SK-N-SH (cell line): ENCODE data around the gene AFF1. TPM values are rescaled to one million over a fixed set of nuclear protein-coding genes. Genes with fewer than 3 reads are reported as not detected.
A peak's percentile ranks its signal among the peaks of the same experiment; 100 is the strongest.

Experiments used
- CTCF ChIA-PET: fragments of 300-600, 350-600 bp; formaldehyde crosslinking; extraction: SDS; loops from one replicate; lab custom pipeline; 2021; lab: Yijun Ruan, JAX
- POLR2A ChIA-PET: fragments of 350-600 bp; sonication (Branson Sonifier 250); formaldehyde crosslinking; extraction: SDS; loops from one replicate; lab custom pipeline; 2020; ENCODE audit warnings: antibody characterized with exemption, inconsistent platforms; lab: Yijun Ruan, JAX
- DNase-seq: peaks from one replicate; pipeline ENCODE4 v3.0.0; 2012
- H2AFZ ChIP-seq: fragments of 200-600 bp; sonication (generic); 2 replicates; pipeline ENCODE4 v1.8.1; 2016; ENCODE audit warnings: antibody characterized with exemption, mild to moderate bottlenecking, low read depth
- H3F3A ChIP-seq: fragments of 200-600 bp; sonication (generic); replicated peaks from 2 replicates; pipeline ENCODE3; 2016; ENCODE audit warnings: antibody characterized with exemption, mild to moderate bottlenecking; ENCODE audit not compliant: insufficient read depth
- H3K27ac ChIP-seq, 2 experiments: fragments of 200-500 bp in 1 of 2; fragments of 200-600 bp in 1 of 2; sonication (Bioruptor generic) in 1 of 2; sonication (generic), shearing (Covaris generic) in 1 of 2; 2 replicates each; pipeline versions ENCODE4 v1.5.1 to v1.6.1; 2014 to 2016; ENCODE audit warnings: low read depth in 2 of 2, inconsistent platforms in 1 of 2, low read length in 1 of 2, mild to moderate bottlenecking in 1 of 2, mixed read lengths in 1 of 2
- H3K27me3 ChIP-seq: fragments of 200-600 bp; sonication (generic), shearing (Covaris generic); 2 replicates; pipeline ENCODE4 v1.6.1; 2016; ENCODE audit warnings: mixed run types; ENCODE audit not compliant: insufficient read depth
- H3K36me3 ChIP-seq, 2 experiments: fragments of 200-500 bp in 1 of 2; fragments of 200-600 bp in 1 of 2; sonication (Bioruptor generic) in 1 of 2; sonication (generic) in 1 of 2; replicated peaks in 1 of 2; 2 replicates each; pipeline versions ENCODE3 to v1.5.1; 2014 to 2016; ENCODE audit warnings: low read length in 1 of 2, mild to moderate bottlenecking in 1 of 2; ENCODE audit not compliant: insufficient read depth in 2 of 2, control insufficient read depth in 1 of 2
- H3K4me1 ChIP-seq, 2 experiments: fragments of 200-500 bp in 1 of 2; fragments of 200-600 bp in 1 of 2; sonication (Bioruptor generic) in 1 of 2; sonication (generic), shearing (Covaris generic) in 1 of 2; 2 replicates each; pipeline versions ENCODE4 v1.5.1 to v1.6.1; 2014 to 2016; ENCODE audit warnings: low read depth in 1 of 2, low read length in 1 of 2, mixed run types in 1 of 2; ENCODE audit not compliant: insufficient read depth in 2 of 2, control insufficient read depth in 1 of 2
- H3K4me2 ChIP-seq: fragments of 200-600 bp; sonication (generic), shearing (Covaris generic); 2 replicates; pipeline ENCODE4 v1.6.1; 2017; ENCODE audit warnings: mixed run types
- H3K4me3 ChIP-seq, 2 experiments: fragments of 200-500 bp in 1 of 2; fragments of 200-600 bp in 1 of 2; sonication (Bioruptor generic) in 1 of 2; sonication (generic), shearing (Covaris generic) in 1 of 2; 2 replicates each; pipeline versions ENCODE4 v1.5.1 to v1.8.1; 2014 to 2016; ENCODE audit warnings: low read depth in 2 of 2, inconsistent platforms in 1 of 2, low read length in 1 of 2, mild to moderate bottlenecking in 1 of 2, mixed read lengths in 1 of 2, moderate library complexity in 1 of 2
- H3K79me2 ChIP-seq: fragments of 200-600 bp; sonication (generic); 2 replicates; pipeline ENCODE4 v1.8.1; 2017; ENCODE audit warnings: mild to moderate bottlenecking; ENCODE audit not compliant: insufficient read depth
- H3K9ac ChIP-seq: fragments of 200-600 bp; sonication (generic); 2 replicates; pipeline ENCODE4 v1.6.1; 2017; ENCODE audit warnings: mixed run types
- H3K9me2 ChIP-seq: fragments of 200-600 bp; sonication (generic); 2 replicates; pipeline ENCODE4 v1.6.1; 2017; ENCODE audit warnings: mixed run types
- H3K9me3 ChIP-seq: fragments of 200-600 bp; sonication (generic); 2 replicates; pipeline ENCODE4 v1.6.1; 2017; ENCODE audit warnings: mixed run types, mild to moderate bottlenecking, moderate library complexity
- H4K20me1 ChIP-seq: fragments of 200-600 bp; sonication (generic); 2 replicates; pipeline ENCODE4 v1.6.1; 2017; ENCODE audit warnings: mild to moderate bottlenecking, mixed run types; ENCODE audit not compliant: insufficient read depth
- EP300 ChIP-seq, 2 experiments: IDR thresholded peaks; 2 replicates each; pipeline versions ENCODE4 v1.4.0 to v1.6.1; 2012; ENCODE audit warnings: borderline replicate concordance in 1 of 2, low read depth in 1 of 2, low read length in 1 of 2
- FOXM1 ChIP-seq: IDR thresholded peaks from 2 replicates; pipeline ENCODE4 v1.4.0; 2012; ENCODE audit warnings: low read depth, mild to moderate bottlenecking
- GABPA ChIP-seq: IDR thresholded peaks from 2 replicates; pipeline ENCODE4 v1.4.0; 2012; ENCODE audit warnings: low read depth, mild to moderate bottlenecking
- JUND ChIP-seq: IDR thresholded peaks from 2 replicates; pipeline ENCODE4 v1.4.0; 2012
- MEF2A ChIP-seq: IDR thresholded peaks from 2 replicates; pipeline ENCODE4 v1.4.0; 2012; ENCODE audit warnings: low read depth, borderline replicate concordance
- MXI1 ChIP-seq: IDR thresholded peaks from 2 replicates; pipeline ENCODE4 v1.6.1; 2012; ENCODE audit warnings: mild to moderate bottlenecking, low read depth, low read length, improper control_type of control experiment
- NFIC ChIP-seq: IDR thresholded peaks from 2 replicates; pipeline ENCODE4 v1.4.0; 2012; ENCODE audit warnings: borderline replicate concordance
- NRF1 ChIP-seq: IDR thresholded peaks from 2 replicates; pipeline ENCODE4 v1.6.1; 2012; ENCODE audit warnings: low read depth, mild to moderate bottlenecking, low read length
- RFX5 ChIP-seq: IDR thresholded peaks from 2 replicates; pipeline ENCODE4 v1.6.1; 2012; ENCODE audit warnings: mild to moderate bottlenecking, improper control_type of control experiment, low read length
- RXRA ChIP-seq: IDR thresholded peaks from 2 replicates; pipeline ENCODE4 v1.4.0; 2012; ENCODE audit warnings: low read depth, mild to moderate bottlenecking, borderline replicate concordance
- SIN3A ChIP-seq: IDR thresholded peaks from 2 replicates; pipeline ENCODE4 v1.6.1; 2012; ENCODE audit warnings: low read depth, mild to moderate bottlenecking, low read length, moderate library complexity, borderline replicate concordance
- TAF1 ChIP-seq: IDR thresholded peaks from 2 replicates; pipeline ENCODE4 v1.6.1; 2012; ENCODE audit warnings: low read depth, mild to moderate bottlenecking, low read length, moderate library complexity, borderline replicate concordance
- TCF12 ChIP-seq: IDR thresholded peaks from 2 replicates; pipeline ENCODE4 v1.4.0; 2012
- USF1 ChIP-seq: IDR thresholded peaks from 2 replicates; pipeline ENCODE4 v1.4.0; 2012; ENCODE audit warnings: low read depth, borderline replicate concordance
- YY1 ChIP-seq: IDR thresholded peaks from 2 replicates; pipeline ENCODE4 v1.4.0; 2012; ENCODE audit warnings: low read depth, mild to moderate bottlenecking
- WGBS: methylation state at CpG from one replicate; pipeline ENCODE4 v1.1.6; 2017; ENCODE audit warnings: low lambda C conversion rate; 5-methylcytosine and 5-hydroxymethylcytosine counted together
- polyA plus RNA-seq, 3 experiments: library from polyadenylated mRNA; depleted of rRNA; stranded (reverse); fragments of >200 nt; gene quantifications; 2 replicates each; pipeline ENCODE4 v1.2.3, GENCODE V29; 2012
- TF ChIP-seq, protein P1 (sequence below): fragments of 150-350 bp; IDR thresholded peaks from 2 replicates; pipeline ENCODE4 v1.6.1; 2017; ENCODE audit warnings: antibody characterized with exemption, low read length, low read depth, borderline replicate concordance
- TF ChIP-seq, protein P2 (sequence below): IDR thresholded peaks from 2 replicates; pipeline ENCODE4; 2012

The AFF1 gene
- polyA plus RNA-seq, 1 of the 3 experiments (the other 2 are of a cell fraction), result 2.7 TPM

GRCh38 chr4:87060957-87061356, 126.1 kb downstream of the AFF1 start (continued):
- TF ChIP-seq, protein P1, sequence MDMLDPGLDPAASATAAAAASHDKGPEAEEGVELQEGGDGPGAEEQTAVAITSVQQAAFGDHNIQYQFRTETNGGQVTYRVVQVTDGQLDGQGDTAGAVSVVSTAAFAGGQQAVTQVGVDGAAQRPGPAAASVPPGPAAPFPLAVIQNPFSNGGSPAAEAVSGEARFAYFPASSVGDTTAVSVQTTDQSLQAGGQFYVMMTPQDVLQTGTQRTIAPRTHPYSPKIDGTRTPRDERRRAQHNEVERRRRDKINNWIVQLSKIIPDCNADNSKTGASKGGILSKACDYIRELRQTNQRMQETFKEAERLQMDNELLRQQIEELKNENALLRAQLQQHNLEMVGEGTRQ, result no peak
- TF ChIP-seq USF1 (no peak), RFX5 (no peak), RXRA (no peak), GABPA (no peak), SIN3A (no peak), EP300 (IDR thresholded peaks at IDR 0.05; ENCODE audit: borderline replicate concordance in 1 of 2, low read depth in 1 of 2, low read length in 1 of 2) (no peak), TCF12 (peak; percentile 60), YY1 (no peak)
- TF ChIP-seq, all 33 proteins: peak for 4

DNA sequence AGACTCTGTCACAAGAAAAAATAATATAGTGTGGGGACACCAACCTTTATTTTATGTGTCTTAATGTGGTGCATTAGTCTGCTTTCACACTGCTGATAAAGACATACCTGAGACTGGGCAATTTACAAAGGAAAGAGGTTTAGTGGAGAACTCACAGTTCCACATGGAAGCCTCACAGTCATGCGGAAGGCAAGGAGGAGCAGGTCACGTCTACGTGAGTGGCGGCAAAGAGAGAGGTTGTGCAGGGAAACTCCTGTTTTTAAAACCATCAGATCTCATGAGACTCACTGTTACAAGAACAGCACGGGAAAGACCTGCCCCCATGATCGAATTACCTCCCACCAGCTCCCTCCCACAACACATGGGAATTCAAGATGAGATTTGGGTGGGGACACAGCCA, 130.2 kb downstream of the AFF1 start:
- Histone ChIP-seq H3K9me3 (no peaks in the 10 kb centered on the region), H3K4me1 (peaks cover 0 to 15% of the 10 kb centered on the region in 2 experiments; a peak in 2 of 4 replicates), H3K27me3 (no peaks in the 10 kb centered on the region), H3K36me3 (no peaks in the 10 kb centered on the region), H3K4me2 (no peak overlapping the region), H2AFZ (no peak overlapping the region), H3K79me2 (no peaks in the 10 kb centered on the region), H3F3A (peaks cover 8% of the 10 kb centered on the region), H4K20me1 (peaks cover 10% of the 10 kb centered on the region), H3K9me2 (no peaks in the 10 kb centered on the region), H3K9ac (no peak overlapping the region)
- DNase-seq, result no peak
- 86% methylated on average over 6 of the region's 6 CpGs for WGBS
- ChIA-PET POLR2A (no interaction called here), CTCF (no interaction called here)
- TF ChIP-seq USF1 (no peak), NFIC (no peak), JUND (no peak), TAF1 (no peak), NRF1 (no peak), MEF2A (no peak), FOXM1 (no peak), MXI1 (no peak), EP300 (IDR thresholded peaks at IDR 0.05; ENCODE audit: borderline replicate concordance in 1 of 2, low read depth in 1 of 2, low read length in 1 of 2) (no peak)
- TF ChIP-seq, protein P2, sequence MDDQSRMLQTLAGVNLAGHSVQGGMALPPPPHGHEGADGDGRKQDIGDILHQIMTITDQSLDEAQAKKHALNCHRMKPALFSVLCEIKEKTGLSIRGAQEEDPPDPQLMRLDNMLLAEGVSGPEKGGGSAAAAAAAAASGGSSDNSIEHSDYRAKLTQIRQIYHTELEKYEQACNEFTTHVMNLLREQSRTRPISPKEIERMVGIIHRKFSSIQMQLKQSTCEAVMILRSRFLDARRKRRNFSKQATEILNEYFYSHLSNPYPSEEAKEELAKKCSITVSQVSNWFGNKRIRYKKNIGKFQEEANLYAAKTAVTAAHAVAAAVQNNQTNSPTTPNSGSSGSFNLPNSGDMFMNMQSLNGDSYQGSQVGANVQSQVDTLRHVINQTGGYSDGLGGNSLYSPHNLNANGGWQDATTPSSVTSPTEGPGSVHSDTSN, result no peak
- TF ChIP-seq, all 33 proteins: peak for 0
- Histone ChIP-seq H3K4me3 (no peak overlapping the region), H3K27ac (no peak overlapping the region)
